Mucosa of descending colon (tissue), 3 donors: ENCODE data around the gene FHIT. TPM values are rescaled to one million over a fixed set of nuclear protein-coding genes. Genes with fewer than 3 reads are reported as not detected.

ENCODE experiments used
- ATAC-seq: fragments of 200-7000 bp; cut with Tn5 transposase; one replicate; pipeline ENCODE4 v1.9.1; 2020; ENCODE audit warnings: mild to moderate bottlenecking, moderate library complexity
- DNase-seq, 3 donors: peaks; one replicate each; pipeline ENCODE4 v3.0.0-alpha.2; 2020
- H3K36me3 ChIP-seq: fragments of 200-600 bp; one replicate; pipeline ENCODE4 v1.8.0; 2021; ENCODE audit warnings: low read depth, mild to moderate bottlenecking
- H3K4me1 ChIP-seq: fragments of 200-600 bp; one replicate; pipeline ENCODE4 v1.8.0; 2021; ENCODE audit warnings: low read depth, mild to moderate bottlenecking
- H3K4me3 ChIP-seq: fragments of 200-600 bp; one replicate; pipeline ENCODE4 v1.8.0; 2021; ENCODE audit warnings: mild to moderate bottlenecking
- H3K9me3 ChIP-seq: fragments of 200-600 bp; one replicate; pipeline ENCODE4 v1.8.0; 2021; ENCODE audit warnings: mild to moderate bottlenecking
- CTCF ChIP-seq: fragments of 200-600 bp; IDR thresholded peaks from one replicate; pipeline ENCODE4 v1.8.0; 2022; ENCODE audit warnings: antibody characterized with exemption, mild to moderate bottlenecking
- intact Hi-C, 2 donors: fragments of 100-400 bp; cut with DNase I in 1 of 2; cut with micrococcal nuclease in 1 of 2; formaldehyde crosslinking; loops; one replicate each; pipeline versions ENCODE4 v1.11.0 to v1.11.1; 2022; cut with DNase I, micrococcal nuclease
- total RNA-seq, 3 donors: library from RNA; stranded (reverse); fragmentation: NEBNext Ultra II Directional in 2 of 3; extraction: Animal tissue kit (Norgen Biotek cat#: 25700) in 2 of 3; gene quantifications; one replicate each; pipeline versions ENCODE4 v1.2.1 to v1.2.4, GENCODE V29; 2021 to 2023
- donor health status: DM: no; HTN: no; CAD: no; lungs with moderate emphysema.
- donor health status: DM: no; HTN: no; CAD: no.
- donor health status: DM: no; HTN: yes; CAD: no.

The FHIT gene
- total RNA-seq, 3 donors from 2014 or later: 8.9 to 20.7 (median 18.6) TPM

GRCh38 chr3:60887574-60887973 is 363.7 kb downstream of the FHIT start:
- Histone ChIP-seq H3K9me3 (no peaks in the 10 kb centered on the region), H3K36me3 (no peaks in the 10 kb centered on the region), H3K4me3 (no peak overlapping the region), H3K4me1 (no peaks in the 10 kb centered on the region)
- no peak for DNase-seq
- no peak for ATAC-seq
- intact Hi-C loops: no loop called here
- no peak for TF ChIP-seq CTCF

DNA sequence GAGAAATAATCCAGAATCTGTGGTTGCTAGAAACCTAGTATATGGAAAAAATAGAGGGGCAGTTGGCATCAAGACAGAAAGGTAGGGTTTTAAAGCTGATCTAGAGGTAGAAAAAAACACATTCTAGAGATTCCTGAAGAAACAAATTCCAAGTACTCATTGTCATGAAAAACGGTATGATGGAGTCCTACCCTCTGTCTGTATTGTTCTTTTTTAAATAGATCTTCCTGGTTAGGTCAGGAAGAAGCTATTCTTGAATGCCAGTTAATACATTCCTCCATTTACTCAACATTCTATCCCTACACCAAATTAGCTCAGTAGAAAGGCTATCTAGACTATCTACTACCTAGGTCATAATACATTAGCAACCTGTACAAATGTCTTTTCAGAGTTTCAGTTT is 364.7 kb downstream of the FHIT start:
- DNase-seq (no peak), ATAC-seq (no peak)
- Histone ChIP-seq H3K36me3 (no peaks in the 10 kb centered on the region), H3K4me1 (no peaks in the 10 kb centered on the region), H3K4me3 (no peak overlapping the region), H3K9me3 (no peaks in the 10 kb centered on the region)
- no peak for TF ChIP-seq CTCF
- intact Hi-C loops: no loop called here

- Histone ChIP-seq H3K4me1 (no peaks in the 10 kb centered on the region), H3K9me3 (peaks cover 11% of the 10 kb centered on the region), H3K4me3 (no peak overlapping the region), H3K36me3 (no peaks in the 10 kb centered on the region)
- TF ChIP-seq CTCF: no peak
- ATAC-seq (no peak), DNase-seq (no peak)
- intact Hi-C loops: no loop called here
Observed at GRCh38 chr3:60884005-60884404, 367.2 kb downstream of the FHIT start.

- H3K9me3 ChIP-seq: peaks cover 11% of the 10 kb centered on the region
- no peak for ATAC-seq
- H3K36me3 ChIP-seq: no peaks in the 10 kb centered on the region
- H3K4me1 ChIP-seq: no peaks in the 10 kb centered on the region
- TF ChIP-seq CTCF: no peak
- no peak overlapping the region for H3K4me3 ChIP-seq
- no peak for DNase-seq
- intact Hi-C loops: no loop called here
Observed at GRCh38 chr3:60877188-60877587, 374.1 kb downstream of the FHIT start.

DNA sequence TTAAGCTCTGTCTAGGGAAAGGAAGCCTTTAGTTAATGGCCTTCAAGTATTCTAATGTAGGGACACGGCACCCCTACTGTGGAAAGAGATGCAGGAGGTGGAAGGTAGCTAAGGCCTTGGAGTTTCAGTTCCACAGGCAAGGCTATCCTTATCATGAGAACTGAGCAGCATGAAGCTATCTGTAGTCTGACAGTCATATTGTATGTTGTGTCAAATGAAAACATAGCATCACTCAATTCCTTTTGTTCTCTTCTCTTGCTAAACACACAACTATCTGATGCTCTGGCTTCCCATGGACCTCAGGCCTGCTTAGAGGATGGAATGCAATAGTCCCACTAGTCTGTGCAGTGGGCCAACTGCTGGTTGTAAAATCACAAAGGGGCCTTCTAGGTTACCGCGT is 380.9 kb downstream of the FHIT start:
- H3K4me3 ChIP-seq: no peak overlapping the region
- H3K36me3 ChIP-seq: no peaks in the 10 kb centered on the region
- DNase-seq: no peak
- H3K9me3 ChIP-seq: no peaks in the 10 kb centered on the region
- no peak for TF ChIP-seq CTCF
- no peak for ATAC-seq
- intact Hi-C loops: no loop called here
- no peaks in the 10 kb centered on the region for H3K4me1 ChIP-seq

DNA sequence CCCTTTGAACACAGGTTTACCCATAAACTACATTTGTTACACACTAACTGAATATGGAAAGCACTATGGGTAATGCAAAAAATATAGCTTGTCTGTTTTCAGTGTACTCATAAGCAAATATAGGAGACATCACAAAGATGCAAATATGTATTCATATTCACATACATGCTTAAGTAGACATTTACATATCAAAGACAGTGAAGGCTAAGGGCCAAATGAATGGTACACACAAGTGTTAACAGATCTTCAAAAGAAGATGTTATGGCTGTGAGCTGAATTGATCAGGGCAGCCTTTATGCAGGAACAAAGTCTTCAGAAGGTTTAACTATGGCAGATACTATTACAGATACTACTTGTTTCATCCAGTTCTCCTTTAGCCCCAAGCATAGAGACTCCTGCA is 384.1 kb downstream of the FHIT start:
- ATAC-seq (no peak), DNase-seq (no peak)
- Histone ChIP-seq H3K4me1 (no peaks in the 10 kb centered on the region), H3K9me3 (no peaks in the 10 kb centered on the region), H3K36me3 (no peaks in the 10 kb centered on the region), H3K4me3 (no peak overlapping the region)
- intact Hi-C loops: no loop called here
- no peak for TF ChIP-seq CTCF
